GM19397 (cell line): ENCODE results near the gene TMEM218.

Source experiments
- ATAC-seq: cut with Tn5 transposase; IDR thresholded peaks from one replicate; pipeline ENCODE4 v1.9.1; 2021; ENCODE audit warnings: mild to moderate bottlenecking, moderate library complexity; ENCODE audit not compliant: unreplicated experiment

TMEM218 gene

GRCh38 chr11:125078516-125079140, 32.8 kb downstream of the TMEM218 start:
- ATAC-seq: no peak

GRCh38 chr11:125078016-125078415, 33.4 kb downstream of the TMEM218 start:
- no peak for ATAC-seq

GRCh38 chr11:125076378-125076945, 35.0 kb downstream of the TMEM218 start:
- no peak for ATAC-seq

DNA sequence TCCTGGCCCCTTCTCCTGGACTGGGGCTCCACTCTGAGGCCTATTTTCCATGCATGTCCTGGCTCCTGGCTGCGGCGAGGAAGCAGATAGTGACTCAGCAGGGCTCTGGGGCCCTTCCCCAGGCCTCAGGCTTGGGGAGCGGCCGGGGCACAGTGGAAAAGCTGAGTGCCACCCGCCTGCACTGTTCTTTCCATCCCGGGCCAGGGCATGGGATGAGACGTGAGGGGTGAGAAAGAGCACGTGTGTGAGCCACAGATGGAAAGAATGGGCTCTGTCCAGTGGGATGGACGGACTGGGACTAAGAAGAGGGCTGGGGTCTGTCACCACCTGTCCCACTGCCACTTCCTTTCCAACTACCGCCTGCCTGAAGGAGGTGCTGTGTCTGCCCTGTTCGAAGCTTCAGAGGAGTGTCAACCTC, 35.5 kb downstream of the TMEM218 start:
- no peak for ATAC-seq

- ATAC-seq: no peak
These were observed 36.2 kb downstream of the TMEM218 start for GRCh38 chr11:125075242-125075625.

GRCh38 chr11:125074511-125075241, 36.8 kb downstream of the TMEM218 start:
- ATAC-seq: no peak

GRCh38 chr11:125073616-125074483, 37.6 kb downstream of the TMEM218 start:
- no peak for ATAC-seq

GRCh38 chr11:125072961-125073590, 38.4 kb downstream of the TMEM218 start:
- no peak for ATAC-seq

GRCh38 chr11:125072218-125072960, 39.0 kb downstream of the TMEM218 start:
- ATAC-seq: peak; percentile 73

DNA sequence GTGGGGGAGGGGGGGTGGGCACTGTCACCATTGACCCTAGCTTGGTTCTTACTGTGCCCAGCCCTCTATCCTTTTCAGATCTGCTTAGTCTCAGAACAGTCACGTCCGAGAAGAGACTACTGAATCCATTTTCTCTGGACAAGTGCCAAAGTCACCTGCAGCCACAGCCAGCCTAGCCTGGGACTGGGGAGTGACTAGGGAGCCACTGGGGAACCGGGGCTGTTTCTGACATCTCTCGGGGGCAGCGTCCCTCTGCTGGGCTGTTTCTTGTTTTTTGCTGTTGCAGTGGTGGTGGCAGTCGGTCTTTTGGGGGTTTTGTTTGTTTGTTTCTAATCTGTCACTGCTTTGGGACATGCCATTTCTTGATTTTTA, 39.6 kb downstream of the TMEM218 start:
- no peak for ATAC-seq

- ATAC-seq: no peak
These were observed 40.0 kb downstream of the TMEM218 start for GRCh38 chr11:125071435-125071834.

DNA sequence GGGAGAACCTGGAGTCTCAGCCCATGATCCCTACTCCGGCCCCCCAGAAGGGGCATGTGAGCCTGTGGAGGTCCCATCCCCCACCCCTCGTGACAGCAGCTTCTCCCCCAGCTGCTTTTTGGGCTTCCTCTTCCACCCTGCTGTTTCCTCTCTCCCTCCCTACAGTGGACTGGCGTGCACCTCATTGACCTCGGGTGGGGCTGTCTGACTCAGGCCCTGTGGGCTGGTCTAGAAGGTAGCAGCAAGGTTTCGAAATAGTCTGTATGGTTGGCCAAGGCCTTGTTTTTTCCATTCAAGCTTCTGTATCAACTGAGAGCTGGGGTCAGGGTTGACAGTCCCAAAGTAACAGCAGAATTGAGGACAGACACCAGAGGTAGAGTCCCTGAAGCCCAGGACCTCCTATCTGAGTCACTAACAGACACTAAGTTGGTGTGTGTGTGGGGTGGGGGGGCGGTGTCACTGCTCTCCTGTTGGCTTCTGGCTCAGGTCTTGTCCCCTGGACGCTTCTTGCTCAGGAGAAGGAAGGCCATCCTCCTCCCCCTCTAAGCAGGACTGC, 40.6 kb downstream of the TMEM218 start:
- peak; percentile 62 for ATAC-seq

DNA sequence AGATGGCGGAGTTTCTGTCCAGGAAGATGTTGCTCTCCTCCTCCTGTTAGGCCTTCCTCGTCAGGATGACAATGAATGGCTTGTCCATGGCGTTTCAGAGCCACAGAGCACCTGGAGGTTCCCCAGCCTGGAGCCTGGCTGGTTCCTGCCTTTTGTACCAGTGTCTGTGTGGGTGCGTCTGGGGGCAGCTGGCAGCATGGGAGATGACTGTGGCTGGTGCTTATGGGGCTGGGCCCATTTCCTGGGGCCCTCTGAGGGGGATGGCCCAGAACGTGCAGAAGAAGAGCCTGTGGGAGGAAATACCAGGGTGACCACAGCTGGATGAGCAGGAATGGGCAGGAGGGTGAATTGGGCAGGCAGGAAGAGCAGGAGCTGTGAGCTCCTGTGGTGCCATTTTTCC, 41.6 kb downstream of the TMEM218 start:
- ATAC-seq: no peak

DNA sequence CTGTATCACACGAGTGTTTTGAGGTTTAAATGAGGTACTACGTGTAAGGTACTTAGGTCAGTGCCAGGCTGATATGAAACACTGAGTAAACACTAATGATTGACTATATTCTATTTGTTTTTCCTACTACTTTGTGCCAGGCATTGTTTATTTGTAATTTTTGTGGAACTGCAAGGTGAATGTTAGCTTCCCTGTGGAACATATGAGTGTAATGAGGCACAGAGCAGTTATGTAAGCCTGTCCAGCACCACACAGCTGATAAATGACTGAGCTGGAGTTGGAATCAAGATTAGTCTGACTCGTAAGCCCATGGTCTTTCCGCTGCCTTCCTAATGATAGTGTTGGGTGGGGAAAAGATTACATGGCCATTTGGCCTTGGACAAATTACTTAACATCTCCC, 42.4 kb downstream of the TMEM218 start:
- ATAC-seq: no peak

GRCh38 chr11:125068368-125068767, 43.1 kb downstream of the TMEM218 start:
- no peak for ATAC-seq

DNA sequence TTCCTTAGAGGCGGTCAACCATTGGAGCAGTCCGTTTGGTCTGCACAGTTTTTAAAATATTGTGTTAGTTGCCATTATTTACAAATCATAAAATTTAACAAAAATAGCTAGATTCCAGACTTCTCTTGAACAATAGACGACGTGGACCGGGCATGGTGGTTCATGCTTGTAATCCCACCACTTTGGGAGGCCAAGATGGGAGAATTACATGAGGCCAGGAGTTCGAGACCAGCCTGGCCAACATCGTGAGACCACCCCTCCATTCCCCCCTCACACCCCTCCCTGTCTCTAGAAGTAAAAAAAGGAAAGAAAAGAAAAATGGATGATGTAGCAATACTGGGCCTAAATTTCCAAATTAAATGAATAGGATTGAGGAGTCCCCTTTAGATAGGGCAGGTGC, 47.4 kb downstream of the TMEM218 start:
- ATAC-seq: no peak

GRCh38 chr11:125063429-125064043, 47.9 kb downstream of the TMEM218 start:
- ATAC-seq: peak; percentile 29

GRCh38 chr11:125062931-125063428, 48.4 kb downstream of the TMEM218 start, which contains the start of gene SLC37A2:
TSS of gene SLC37A2 (plus strand) at chr11:125063305. CDS start at chr11:125063368, 63 bp downstream.
- ATAC-seq: peak; percentile 88
